HG03342 (cell line): ENCODE data around the gene PLA2G12A.

Experiments used
- ATAC-seq: cut with Tn5 transposase; IDR thresholded peaks from one replicate; pipeline ENCODE4 v1.9.1; 2021; ENCODE audit warnings: mild to moderate bottlenecking, moderate library complexity; ENCODE audit not compliant: unreplicated experiment

The PLA2G12A gene

DNA sequence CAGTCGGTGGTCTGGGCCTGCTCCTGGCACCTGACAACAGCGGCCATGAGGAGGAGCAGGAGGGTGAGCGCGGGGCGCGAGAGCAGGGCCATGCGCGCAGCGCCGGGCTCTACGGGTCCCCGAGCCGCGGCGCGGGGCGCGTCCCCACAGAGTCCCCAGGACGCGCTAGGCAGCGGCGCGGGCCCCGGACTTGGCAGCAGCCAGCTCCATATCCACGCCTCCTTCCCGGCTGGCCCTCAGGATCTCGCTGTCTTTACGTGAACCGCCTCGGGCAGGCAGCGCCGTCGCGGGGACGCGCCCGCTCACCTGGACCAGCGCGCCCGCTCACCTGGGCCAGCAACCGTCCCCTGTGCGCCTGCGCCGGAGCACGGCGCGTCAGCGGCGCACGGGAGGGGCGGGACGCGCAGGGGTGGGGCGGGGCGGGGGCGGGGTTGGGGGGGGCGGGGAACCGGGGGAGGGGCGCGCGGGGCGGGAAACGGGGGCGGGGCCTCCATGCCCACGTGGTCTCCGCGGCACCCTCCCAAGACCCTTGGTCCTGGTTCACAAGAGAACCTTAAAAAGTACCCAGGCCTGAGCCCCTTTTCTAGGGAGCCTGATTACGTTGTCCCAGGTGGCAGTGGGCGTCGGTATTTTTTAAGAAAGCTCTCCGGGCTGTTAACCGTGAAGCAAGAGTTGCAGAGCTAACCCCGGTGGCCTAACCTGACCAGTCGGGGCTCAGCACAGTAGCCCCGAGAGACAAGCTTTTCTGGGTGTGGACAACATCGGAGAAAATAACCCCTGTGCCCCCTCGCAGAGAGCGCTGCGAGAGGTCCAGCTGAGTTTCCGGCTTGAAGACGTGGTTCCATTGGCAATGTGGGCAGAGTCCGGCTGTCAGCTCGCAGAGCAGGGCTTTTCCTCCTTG, at the start of gene PLA2G12A:
PLA2G12A (minus strand) TSS at position 353 of the 901 bp plus-strand sequence; CDS start at position 92, 261 bp downstream.
- ATAC-seq: peak; percentile 80

DNA sequence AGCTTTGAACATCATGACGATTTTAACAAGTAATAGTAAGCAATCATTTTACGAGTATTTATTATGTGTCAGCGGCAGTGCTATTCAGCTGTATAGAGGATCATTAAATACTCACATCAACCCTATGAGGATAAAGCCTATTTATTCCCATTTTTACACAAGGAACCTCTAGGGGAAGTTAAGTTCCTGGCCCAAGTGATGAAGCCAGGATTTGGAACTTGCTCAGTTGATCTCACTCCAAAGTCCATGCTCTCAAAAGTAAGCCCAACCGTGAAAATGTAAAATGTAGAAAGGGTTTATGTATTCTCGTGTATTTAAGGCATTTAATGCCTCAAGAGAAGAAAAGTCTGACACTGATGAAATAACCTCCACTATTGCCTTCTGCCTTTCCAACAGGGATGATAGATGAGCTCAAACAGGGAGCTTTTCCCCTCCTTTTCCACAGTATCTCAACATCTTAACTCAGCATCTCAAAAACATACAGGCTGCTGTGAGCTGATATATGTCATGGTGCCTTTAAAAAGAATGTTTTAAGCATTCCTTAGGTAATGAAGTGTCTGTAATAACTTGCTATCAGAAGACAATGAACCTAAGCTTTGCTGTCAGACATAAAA, 35.0 kb upstream of the PLA2G12A start:
- ATAC-seq: no peak

DNA sequence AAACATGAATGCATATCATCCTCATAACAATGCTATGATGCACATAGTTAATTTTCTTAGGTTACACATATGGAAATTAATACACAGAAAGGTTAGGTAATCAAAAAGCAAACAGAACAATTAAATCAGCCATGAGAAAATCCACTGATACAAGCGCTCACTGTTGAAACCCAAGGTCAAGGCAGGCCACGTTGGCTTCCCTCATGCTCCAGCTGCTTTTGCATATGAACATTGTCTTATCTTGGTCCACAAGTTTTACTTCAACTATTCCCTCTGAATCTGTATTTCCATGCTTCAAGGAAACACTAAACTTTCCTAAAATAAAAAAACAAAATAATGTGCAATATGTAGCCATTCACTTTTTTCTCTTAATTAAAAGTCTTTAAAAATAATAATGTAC, 34.5 kb upstream of the PLA2G12A start:
- ATAC-seq: no peak

DNA sequence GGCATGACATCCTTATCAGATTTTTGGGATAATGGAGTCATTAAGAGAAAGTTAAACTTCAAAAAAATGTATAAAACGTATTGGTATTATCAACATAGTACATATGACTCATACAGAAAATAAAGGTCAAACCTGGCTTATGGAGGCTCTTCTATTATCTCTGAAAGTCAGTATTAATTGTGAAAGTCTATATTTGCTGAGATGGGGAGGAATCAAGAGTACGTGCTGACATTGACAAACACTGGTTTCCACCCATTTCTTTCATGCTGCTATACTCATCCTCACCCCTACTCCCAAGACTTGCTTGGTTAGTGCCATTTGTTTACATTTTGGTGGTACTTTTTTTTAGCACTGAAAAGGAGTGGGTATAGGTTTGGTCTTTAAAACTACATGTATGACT, 30.8 kb upstream of the PLA2G12A start:
- ATAC-seq: no peak

DNA sequence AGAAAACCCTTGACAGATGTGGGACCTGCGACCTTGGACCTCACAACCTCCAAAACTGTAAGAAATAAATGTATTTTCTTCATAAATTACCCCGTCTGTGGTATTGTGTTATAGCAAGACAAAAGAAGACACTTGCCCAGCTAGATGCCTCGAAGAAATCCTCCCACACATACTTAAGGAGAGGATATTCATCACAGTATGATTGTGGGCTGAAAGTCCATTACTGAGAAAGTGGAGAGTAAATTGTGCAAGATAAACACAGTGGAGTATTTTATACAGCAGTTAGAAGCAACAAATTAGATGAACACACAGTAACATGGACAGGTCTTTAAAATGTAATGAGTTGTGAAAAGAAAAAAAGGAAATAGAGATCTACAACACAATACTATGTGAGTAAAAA, 25.8 kb upstream of the PLA2G12A start:
- ATAC-seq: no peak

DNA sequence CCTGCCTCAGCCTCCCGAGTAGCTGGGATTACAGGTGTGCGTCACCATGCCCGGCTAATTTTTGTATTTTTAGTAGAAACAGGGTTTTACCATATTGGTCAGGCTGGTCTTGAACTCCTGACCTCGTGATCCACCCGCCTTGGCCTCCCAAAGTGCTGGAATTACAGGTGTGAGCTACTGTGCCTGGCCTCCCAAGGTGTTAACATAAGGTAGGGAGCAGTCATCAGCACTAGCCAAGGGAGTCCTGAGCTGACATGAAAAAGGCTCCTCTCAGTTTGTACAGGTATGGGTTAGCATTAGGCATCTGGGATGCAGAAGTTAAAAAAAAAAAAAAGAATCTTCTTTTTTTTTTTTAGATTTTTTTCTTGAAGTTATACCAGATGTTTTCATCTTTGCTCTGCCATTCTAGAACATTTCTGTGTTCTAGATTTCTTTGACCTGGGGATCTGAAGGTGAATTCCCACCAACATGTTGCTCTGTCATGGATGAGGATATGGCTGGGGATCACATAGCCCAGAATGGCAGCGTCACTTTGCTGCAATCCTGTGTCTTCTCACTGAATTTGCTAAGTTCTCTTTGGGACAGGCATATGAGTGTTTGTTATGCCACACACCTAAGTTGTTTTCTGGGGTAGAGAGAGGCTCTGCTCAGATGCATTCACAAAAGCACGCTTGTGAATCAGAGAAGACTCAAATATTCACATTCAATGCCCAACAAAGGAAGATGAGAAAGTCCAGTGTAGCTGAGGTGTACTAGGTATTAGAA, 24.4 kb upstream of the PLA2G12A start:
- ATAC-seq: no peak

DNA sequence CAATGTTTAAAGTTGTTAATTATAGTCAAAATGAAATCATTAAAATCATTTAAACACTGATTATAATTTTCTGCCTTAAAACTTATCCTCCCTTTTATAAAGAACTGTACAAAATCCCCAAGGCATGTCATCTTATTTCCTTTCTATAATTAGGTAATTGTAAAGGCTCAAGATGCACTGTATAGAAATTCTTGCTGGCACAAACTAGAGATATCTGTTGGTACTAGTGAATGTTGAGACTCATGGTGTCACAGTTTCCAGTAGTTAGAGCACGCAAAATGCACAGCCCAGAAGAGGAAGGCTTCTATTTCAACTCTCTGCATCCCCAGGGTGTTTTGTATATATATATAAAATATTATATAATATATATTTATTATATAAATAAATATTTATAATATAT, 22.7 kb upstream of the PLA2G12A start:
- ATAC-seq: no peak

DNA sequence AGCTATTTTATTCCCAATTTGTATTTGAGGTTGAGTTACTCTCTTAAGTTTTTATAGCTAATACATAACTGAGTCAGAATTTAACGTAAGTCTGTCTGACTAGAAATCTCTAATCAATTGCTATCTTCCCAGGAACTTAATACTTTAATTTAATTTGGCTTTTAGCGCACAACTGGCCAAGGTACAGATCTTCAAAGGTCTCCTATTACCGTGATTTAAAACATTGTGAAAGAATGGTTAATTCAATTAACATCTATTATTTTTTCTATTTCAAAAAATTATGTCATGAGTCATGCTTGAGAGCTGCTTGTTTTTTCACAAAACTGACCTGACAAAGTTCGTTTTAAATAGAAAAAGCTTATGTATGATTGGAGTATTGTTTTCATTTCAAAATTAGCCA, 22.0 kb upstream of the PLA2G12A start:
- no peak for ATAC-seq

DNA sequence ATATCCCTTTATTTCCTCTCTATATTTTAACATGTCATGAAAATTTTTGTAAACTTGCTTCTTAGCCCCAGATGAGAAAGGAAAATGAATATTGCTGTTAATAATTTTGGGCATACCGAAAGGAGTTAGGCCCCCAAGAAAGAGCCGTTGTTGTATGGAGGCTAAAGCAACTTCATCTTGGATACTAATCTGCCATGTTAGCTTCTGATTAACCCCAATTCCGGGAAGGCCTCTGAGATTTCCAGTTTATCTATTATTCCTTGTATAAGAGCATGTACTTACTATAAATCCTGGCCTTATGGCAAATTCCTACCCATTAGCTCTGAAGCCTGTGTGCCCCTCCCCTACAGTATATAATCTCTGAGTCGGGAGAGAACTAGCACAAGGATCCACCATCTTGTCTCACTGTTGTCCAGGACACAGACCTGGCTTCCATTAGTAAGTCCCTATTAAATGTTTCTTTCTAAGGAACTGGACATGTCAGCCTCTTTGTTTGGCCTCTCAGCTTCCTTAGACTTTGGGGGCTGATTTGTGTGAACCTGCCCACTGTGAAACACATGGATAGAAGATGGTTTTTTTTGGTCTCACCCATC, 20.9 kb upstream of the PLA2G12A start:
- ATAC-seq: no peak

DNA sequence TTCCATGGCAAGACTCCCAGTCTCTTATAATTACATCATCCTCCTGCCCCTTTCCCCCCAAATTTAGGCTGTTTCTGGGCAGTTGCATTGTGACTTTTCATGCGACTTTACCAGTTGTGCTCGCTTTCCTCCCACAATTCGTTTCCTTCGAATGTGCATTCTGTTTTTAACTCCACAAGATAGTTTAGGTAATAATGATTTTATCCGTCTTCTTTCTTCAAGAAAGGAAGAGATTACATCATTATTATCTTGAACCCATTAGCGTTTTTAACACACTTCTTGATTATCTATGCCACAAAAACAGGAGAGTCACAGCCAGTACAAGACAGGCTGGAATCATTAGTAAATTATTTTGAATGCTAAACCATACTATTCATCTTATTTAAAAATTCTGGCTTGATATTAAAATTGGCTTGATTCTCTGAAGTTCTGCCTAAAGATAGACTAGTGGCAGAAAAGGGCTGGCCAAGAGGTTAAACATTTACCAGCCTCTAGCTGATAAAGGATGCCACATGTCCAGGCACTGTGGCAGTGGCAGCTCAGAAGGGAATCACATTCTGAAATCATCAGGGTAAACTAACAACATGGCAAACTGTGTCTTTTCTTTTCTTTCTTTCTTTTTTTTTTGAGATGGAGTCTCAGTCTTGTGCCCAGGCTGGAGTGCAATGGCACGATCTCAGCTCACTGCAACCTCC, 19.7 kb upstream of the PLA2G12A start:
- ATAC-seq: no peak

DNA sequence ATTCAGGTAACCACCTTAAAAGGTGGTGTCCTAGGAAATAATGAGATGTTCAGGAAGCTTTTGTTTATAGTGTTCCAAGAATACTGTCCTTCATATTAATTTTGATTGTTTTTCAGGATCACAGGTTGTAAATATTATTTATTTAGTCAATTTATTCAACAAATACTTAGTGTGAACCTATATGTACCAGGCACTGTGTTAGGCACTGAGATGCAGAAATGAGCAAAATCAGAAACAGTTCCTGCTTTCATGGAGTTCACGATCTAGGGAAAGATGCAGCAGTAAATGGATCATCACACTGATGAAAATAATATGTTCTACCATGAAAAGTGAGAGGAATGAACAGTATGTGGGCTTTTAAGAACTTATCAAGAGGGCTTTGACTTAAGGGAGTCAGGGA, 18.2 kb upstream of the PLA2G12A start:
- ATAC-seq: no peak

DNA sequence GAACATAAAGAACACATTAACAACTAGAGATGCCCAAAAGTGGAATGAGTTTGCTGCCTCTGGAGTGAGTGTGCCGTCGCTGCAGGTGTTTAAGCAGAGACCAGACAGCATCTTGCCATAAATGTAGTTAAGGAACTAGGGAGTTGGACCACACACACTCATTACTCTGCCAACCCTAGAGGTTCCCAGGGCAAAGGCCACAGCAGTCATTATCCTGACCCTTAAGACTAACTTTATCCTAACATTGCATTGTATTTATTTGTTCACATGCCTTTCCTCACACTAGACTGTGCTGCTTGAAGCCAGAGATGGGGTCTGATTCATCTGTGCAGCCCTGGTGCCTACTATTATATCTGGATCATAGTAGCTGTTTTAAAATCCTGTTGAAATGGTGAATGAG, 16.9 kb upstream of the PLA2G12A start:
- no peak for ATAC-seq

DNA sequence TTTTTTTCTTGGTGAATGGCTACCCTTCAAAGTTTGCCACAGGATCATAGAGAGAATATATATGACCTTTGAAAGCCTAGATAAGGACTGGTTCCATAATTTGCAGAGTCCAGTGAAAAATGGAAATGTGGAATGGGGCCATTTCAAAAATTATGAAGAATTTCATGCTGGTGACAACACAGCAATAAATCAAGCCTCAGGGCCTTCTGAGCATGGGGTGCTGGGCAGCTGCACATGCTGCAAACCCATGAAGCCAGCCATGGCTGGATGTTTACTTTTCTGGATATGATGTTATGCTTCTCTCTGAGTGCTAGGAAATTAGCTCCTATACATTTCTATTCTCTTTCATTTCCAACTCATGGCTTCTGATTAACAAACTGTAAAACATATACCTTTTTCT, 16.0 kb upstream of the PLA2G12A start:
- no peak for ATAC-seq

DNA sequence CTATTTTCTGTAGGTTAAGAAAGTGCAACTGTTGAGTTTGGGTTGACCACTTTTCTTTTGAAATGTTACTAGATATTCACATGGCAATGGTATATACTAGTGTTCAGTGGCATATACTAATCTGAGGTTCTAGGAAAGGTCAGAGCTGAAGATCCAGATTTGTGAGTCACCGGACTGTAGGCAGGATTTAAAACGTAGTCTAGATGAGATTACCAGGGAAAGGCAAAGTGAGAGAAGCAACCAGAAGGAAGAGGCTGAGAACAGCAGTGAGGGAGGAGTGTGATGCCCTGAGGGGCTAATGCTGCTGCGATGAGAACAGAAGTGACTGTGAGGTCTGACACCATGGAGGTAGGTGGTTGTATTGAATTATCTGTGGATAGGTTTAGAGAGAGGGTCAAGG, 9.7 kb upstream of the PLA2G12A start:
- no peak for ATAC-seq

DNA sequence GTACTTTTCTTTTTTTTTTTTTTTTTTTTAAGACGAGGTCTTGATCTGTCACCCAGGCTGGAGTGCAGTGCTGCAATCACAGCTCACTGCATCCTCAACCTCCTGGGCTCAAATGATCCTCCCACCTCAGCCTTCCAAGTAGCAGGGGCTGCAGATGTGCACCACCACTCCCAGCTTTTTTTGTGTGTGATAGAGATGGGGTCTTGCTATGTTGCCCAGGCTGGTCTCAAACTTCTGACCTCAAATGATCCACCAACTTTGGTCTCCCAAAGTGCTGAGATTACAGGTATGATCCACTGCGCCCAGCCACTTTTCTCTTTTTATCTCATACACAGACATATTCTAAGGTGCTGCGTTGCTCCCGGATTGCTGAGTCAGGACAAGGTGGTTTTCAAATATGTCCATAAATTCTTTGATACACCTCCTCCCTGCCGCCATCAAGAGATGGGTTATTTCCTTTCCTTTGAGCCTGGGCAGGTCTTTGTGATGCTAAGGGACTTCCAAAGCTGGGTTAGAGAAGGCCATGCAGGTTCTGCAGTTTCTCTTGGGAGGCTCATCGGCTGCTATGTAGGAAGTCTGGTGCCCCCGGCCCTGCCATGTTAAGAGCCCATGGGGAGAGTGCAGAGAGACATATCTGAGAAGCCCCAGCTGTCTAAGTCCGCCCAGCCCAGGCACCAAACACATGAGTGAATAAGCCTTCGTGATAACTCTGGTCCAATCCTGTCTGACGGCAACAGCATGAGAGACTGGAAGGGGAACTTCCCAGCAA, 8.4 kb upstream of the PLA2G12A start:
- no peak for ATAC-seq

DNA sequence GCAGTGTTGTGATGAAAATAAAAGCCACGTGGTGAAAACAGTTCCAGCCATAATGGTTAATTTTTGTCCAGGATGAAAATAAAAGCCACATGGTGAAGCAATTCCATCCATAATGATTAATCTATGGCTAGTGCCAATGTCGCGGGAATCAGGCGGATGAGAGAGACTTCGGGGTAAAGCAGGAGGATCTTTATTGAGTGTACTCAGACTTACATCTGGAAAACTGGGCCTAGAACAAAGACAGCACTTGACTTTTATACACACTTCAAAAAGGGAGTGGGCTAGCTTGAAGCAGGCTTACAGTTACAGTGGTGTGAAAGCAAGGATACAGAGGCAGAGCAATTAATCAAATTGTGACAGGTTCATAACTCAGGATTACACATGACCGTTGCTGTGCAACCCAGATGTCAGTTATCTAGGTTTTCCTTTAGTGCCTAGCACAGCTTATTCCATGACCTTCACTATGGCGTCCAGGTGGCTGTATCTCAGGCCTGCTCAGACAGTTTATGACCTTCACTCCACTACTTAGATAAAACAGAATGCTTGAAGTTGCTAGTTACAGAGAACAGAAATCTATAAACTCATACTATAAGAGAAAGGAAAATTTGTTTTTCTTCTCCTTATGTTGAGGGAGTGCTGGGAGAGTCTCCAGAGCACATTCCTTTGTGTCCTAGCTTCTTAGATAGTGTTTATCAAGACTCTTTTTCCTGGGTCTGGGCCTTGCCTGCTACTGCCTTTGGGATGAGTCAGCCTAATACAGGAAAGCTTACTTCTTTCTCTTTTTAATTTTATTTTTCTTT, 5.9 kb upstream of the PLA2G12A start:
- ATAC-seq: no peak

DNA sequence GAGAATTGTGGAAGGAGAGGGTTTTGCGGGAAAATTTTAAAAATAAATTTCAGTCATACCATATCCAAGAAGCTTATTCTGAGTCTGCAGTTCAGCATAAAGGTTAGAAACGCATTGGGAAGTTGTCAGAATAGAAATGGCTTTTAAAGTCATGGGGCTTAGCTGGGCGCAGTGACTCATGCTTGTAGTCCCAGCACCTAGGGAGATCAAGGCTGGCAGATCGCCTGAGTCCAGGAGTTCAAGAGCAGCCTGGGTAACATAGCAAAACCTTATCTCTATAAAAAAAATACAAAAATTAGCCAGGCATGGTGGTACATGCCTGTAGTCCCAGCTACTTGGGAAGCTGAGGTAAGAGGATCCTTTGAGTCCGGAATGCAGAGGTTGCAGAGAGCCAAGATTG, 3.9 kb upstream of the PLA2G12A start:
- ATAC-seq: no peak

DNA sequence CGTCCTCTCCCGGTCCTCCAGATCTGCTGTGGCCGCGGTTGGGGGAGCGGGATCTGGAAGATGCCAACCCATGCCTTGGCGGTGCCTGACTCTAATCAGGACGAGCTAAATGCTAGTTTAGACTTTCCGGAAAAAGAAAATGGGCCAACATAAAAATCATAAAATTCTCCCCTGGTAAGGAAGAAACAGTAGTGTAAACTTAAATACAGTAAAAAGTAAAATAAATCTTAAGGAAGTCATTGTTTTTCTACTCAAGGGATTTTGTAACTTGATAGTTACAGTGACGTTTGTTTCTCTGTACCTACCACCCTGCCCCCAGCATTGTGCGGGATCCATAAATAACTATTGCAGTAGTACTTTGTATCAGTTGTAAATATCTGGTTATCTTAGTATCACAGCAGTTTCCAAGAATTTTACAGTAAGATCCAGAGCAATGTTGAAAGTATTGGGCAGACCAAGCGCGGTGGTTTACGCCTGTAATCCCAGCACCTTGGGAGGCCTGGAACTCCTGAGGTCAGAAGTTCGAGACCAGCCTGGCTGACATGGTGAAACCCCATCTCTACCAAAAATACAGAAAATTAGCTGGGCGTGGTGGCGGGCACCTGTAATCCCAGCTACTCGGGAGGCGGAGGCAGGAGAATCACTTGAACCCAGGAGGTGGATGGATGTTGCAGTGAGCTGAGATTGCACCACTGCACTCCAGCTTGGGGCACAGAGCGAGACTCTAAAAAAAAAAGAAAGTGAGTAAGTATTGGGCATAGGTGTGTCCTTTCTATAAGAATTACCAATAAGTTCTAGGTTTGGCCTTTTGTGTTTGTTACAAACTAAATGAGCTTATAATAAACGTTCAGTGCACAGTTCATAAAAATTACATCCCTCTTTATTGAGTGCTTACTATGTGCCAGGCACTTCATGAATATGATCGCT, 1.0 kb upstream of the PLA2G12A start:
- ATAC-seq: no peak
